HUES48 (cell line): Measurements from ENCODE around the gene DHRS1.

Source experiments
- H3K27ac ChIP-seq: one replicate; pipeline ENCODE4 v1.7.0; 2013; ENCODE audit warnings: low read depth, low read length, inconsistent platforms
- H3K27me3 ChIP-seq: 2 replicates; pipeline ENCODE4 v1.6.1; 2013; ENCODE audit warnings: mild to moderate bottlenecking, low read length; ENCODE audit not compliant: control insufficient read depth, insufficient read depth
- H3K36me3 ChIP-seq: 2 replicates; pipeline ENCODE4 v1.6.1; 2013; ENCODE audit warnings: low read length; ENCODE audit not compliant: control insufficient read depth, insufficient read depth
- H3K4me1 ChIP-seq: 2 replicates; pipeline ENCODE4 v1.6.1; 2013; ENCODE audit warnings: mild to moderate bottlenecking, low read length; ENCODE audit not compliant: control insufficient read depth, insufficient read depth
- H3K4me3 ChIP-seq: 2 replicates; pipeline ENCODE4 v1.5.1; 2013; ENCODE audit warnings: mild to moderate bottlenecking, low read depth, low read length
- H3K9ac ChIP-seq: 2 replicates; pipeline ENCODE4 v1.6.1; 2013; ENCODE audit warnings: mild to moderate bottlenecking, low read depth, low read length, moderate library complexity
- H3K9me3 ChIP-seq: 2 replicates; pipeline ENCODE4 v1.6.1; 2013; ENCODE audit warnings: low read length; ENCODE audit not compliant: control insufficient read depth, insufficient read depth

Gene DHRS1

DNA sequence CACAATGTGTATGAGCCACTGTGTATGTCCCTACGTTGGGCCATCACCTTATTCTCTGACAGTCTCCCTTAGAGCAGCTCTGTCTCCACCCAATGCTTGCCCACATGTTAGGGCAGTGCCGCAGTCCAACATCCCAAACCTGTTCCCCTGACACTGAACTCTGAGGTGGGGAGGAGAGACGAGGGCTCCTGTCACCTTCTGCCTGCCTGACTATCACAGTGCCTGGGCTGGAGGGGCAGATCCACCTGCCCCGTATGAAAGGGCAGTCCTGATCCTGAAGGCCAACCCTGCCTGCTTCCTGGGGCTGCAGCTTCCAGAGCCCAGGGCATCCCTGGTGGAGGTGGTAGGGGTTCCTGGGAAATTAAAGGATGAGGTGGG is 38.8 kb downstream of the DHRS1 start:
- Histone ChIP-seq H3K4me1 (no peaks in the 10 kb centered on the region), H3K4me3 (no peak overlapping the region), H3K9ac (no peak overlapping the region), H3K27me3 (no peaks in the 10 kb centered on the region), H3K9me3 (no peaks in the 10 kb centered on the region), H3K36me3 (no peaks in the 10 kb centered on the region), H3K27ac (no peak overlapping the region)

DNA sequence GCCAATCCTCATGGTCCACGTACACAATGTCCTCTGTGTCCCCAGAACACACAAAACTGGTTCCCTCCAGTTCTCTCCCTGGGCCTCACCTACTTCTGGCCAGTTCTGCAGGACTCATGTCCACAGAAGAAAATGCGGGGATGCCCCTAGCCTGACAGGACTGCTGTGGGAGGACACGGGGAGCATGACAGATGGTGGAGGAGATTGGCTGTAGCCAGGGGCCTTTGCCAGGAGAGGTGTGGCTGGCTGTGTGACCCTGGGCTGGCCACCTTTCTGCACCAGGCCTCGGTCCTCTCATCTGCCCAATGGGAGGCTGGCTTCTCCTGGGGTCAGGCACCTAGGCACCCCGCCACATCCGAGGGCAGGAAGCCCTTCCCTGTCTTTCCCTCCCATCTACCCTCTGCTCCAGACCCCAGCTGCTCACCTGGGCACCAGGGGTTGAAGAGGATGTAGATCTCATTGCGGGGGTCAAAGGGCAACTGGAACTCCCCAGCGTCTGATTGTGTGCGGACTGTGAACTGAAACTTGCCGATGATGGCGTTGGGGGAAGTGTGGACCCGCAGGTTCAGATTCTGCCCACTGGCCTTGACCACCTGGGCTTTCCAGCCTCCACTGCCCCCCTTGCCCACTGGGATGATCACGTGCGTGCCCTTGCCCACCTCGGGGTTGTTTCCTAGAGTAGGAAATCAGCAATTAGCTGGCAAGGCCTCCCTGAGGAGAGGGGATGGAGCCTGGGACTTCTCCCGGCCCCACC is 39.4 kb downstream of the DHRS1 start:
- no peak overlapping the region for H3K4me3 ChIP-seq
- H3K4me1 ChIP-seq: no peaks in the 10 kb centered on the region
- no peaks in the 10 kb centered on the region for H3K36me3 ChIP-seq
- no peak overlapping the region for H3K27ac ChIP-seq
- H3K9ac ChIP-seq: no peak overlapping the region
- H3K9me3 ChIP-seq: no peaks in the 10 kb centered on the region
- H3K27me3 ChIP-seq: no peaks in the 10 kb centered on the region

DNA sequence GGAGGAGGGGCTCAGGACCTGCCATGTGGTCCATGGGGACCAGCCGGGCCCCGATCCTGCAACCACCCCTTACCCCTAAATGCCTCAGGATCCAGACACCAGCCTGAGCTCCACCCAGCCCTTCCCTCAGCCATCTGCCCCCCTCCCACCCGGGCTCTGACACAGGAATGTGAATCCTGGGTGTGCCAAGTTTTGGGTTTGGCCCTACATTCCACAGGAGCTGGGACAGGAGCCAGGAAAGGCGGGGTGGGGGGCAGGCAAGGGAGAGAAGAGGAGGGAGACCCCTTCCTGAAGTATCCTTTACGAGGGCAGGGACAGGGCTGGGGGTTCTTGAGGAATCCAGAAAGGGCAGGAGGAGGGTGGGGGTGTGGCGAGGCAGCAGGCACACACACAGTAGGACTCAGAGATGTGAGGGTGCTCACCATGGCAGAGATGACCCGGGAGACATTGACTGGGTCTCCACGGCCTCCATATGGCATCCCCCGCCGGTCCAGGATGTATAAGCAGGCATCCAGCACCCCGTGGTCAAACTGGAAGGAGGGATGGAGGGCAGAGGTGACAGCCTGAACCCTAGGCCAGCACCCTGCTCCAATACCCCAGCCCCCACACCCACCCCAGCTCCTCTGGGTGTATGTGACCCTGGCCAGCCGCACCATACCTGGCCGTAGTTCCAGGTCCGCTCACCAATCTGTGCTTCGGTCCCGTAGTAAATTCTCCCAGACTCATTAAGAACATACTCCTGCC is 40.1 kb downstream of the DHRS1 start:
- Histone ChIP-seq H3K36me3 (no peaks in the 10 kb centered on the region), H3K4me3 (no peak overlapping the region), H3K9ac (no peak overlapping the region), H3K9me3 (no peaks in the 10 kb centered on the region), H3K27me3 (no peaks in the 10 kb centered on the region), H3K27ac (no peak overlapping the region), H3K4me1 (no peaks in the 10 kb centered on the region)

DNA sequence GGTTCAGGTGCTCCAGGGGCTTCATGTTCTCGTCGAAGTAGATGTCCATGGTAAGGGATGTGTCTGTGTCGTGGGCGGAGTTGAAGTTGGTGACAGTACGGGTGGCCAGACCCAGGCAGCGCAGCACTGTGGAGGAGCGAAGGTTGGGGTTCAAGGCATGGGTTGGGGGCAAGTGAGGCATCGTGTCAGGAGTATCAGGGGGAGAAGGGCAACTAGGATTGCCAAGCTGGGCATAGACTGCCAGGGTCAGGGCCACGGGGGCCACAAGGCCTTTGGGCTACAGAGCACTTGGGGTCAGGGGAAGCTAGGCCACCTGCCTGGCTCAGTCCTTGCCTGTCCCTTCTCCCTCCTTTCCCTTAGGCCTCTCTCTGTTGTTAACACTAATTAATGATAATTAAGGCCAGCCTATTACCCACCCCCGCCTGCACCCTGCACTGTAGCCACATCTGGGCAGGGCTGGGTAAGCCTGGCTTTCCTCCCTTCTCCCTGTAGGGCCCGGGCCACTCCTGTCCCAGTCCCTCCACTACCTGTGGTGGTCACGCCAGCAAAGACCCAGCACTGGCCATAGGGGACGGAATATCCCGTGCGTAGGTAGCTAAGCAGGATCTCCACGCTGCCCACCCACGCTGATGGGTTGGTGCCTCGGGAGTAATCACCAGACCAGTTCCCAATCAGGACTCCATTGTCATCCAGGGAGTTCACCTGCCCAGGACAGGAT is 40.9 kb downstream of the DHRS1 start:
- H3K27me3 ChIP-seq: no peaks in the 10 kb centered on the region
- no peaks in the 10 kb centered on the region for H3K36me3 ChIP-seq
- no peak overlapping the region for H3K4me3 ChIP-seq
- no peaks in the 10 kb centered on the region for H3K4me1 ChIP-seq
- no peak overlapping the region for H3K9ac ChIP-seq
- H3K27ac ChIP-seq: no peak overlapping the region
- no peaks in the 10 kb centered on the region for H3K9me3 ChIP-seq

DNA sequence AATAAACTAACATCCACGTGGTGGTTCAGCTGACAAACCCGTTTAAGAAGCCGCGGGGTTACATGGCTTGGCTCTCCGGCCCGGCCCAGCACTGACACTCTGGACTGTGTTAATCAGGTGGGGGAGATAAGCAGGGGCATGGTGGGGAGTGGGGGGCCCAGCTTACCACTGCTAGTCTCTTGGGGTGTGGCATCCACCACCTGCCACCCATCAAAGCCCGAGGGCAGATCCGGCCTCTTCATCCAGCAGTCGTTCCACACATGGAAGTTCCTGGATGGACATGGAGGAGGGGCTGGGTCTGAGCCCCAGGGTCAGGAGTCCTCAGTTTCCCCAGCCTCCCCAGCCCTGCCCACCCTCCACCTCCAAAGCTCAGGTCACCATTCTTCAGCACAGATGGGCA is 41.5 kb downstream of the DHRS1 start:
- H3K27me3 ChIP-seq: no peaks in the 10 kb centered on the region
- no peaks in the 10 kb centered on the region for H3K36me3 ChIP-seq
- H3K9me3 ChIP-seq: no peaks in the 10 kb centered on the region
- no peak overlapping the region for H3K27ac ChIP-seq
- H3K9ac ChIP-seq: no peak overlapping the region
- H3K4me3 ChIP-seq: no peak overlapping the region
- H3K4me1 ChIP-seq: no peaks in the 10 kb centered on the region

DNA sequence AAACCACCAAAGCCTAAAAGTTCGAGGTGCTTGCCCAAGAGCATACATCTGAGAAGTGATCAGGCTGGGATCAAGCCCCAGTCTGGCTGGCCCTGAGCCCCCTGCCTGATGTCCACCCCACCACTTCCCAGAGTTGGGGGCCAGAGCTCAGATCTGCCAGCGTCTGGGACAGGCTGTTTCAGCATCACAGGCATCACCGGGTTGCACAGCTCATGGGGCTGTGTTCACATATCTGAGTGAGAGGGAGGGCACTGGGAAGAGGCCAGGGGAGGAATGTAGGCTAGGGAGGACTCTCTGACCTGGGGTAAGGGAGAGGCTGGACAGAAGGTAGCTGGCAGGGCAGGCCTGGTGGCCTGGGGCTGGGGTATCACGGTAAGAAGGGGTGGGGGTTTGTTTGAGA is 42.6 kb downstream of the DHRS1 start:
- Histone ChIP-seq H3K4me3 (no peak overlapping the region), H3K27me3 (no peaks in the 10 kb centered on the region), H3K4me1 (no peaks in the 10 kb centered on the region), H3K9ac (no peak overlapping the region), H3K36me3 (no peaks in the 10 kb centered on the region), H3K9me3 (no peaks in the 10 kb centered on the region), H3K27ac (no peak overlapping the region)

DNA sequence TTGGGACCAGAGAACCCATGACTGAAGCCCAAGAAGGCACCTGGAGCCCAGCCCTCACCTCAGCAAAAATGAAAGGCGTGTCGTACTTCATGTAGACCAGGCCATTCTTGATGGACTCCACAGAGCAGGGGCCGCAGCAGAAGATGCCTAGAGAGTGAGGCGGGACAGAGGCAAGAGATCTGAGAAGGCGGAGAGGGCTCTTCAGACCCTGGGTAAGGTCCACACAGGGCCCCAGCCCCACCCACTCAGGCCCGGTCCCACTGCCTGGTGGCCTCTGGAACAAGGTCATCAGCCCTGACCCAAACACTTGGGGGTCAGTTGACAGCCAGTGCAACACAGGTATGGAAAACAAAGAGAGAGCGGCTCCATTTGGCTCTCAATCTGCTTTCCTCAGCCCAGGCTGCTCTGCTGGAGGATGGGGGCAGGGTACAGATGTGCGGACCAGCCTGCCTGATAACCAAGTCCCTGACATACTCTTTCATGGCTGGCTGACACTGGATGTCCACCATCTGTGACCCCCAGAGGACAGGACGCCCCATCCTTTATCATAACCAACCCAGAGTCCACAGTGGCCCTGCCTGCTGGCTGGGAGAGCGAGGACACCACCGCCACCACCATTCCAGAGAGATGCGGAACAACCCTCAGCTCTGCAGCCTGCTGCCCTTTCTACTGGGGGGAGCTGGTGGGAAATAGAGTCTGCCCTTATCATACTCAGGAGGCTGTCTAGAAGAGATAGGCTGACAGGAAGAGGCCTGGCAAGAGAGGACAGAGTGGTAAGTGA is 43.5 kb downstream of the DHRS1 start:
- Histone ChIP-seq H3K9ac (no peak overlapping the region), H3K36me3 (no peaks in the 10 kb centered on the region), H3K9me3 (no peaks in the 10 kb centered on the region), H3K4me3 (no peak overlapping the region), H3K27ac (no peak overlapping the region), H3K27me3 (no peaks in the 10 kb centered on the region), H3K4me1 (no peaks in the 10 kb centered on the region)

DNA sequence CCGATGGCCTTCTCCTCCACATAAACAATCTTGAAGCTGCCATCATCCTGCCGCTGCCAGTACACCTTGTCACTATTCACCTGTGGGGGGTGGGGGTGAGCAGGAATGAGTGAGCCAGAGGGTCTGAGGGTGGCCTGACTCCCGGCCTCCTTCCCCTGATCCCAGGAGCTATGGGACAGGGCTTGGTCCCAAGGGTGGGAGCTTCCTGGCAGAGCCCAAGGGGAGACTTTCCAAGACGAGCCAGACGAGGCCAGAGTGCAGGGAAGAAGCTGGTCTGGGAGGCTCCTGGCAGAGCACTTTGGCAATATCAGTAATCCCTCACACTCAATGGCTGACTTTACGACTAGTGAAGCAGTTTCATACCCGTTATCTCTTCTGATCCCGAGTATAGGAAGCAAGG is 44.1 kb downstream of the DHRS1 start:
- no peak overlapping the region for H3K27ac ChIP-seq
- no peak overlapping the region for H3K9ac ChIP-seq
- no peaks in the 10 kb centered on the region for H3K9me3 ChIP-seq
- H3K4me3 ChIP-seq: no peak overlapping the region
- no peaks in the 10 kb centered on the region for H3K4me1 ChIP-seq
- H3K27me3 ChIP-seq: no peaks in the 10 kb centered on the region
- no peaks in the 10 kb centered on the region for H3K36me3 ChIP-seq

DNA sequence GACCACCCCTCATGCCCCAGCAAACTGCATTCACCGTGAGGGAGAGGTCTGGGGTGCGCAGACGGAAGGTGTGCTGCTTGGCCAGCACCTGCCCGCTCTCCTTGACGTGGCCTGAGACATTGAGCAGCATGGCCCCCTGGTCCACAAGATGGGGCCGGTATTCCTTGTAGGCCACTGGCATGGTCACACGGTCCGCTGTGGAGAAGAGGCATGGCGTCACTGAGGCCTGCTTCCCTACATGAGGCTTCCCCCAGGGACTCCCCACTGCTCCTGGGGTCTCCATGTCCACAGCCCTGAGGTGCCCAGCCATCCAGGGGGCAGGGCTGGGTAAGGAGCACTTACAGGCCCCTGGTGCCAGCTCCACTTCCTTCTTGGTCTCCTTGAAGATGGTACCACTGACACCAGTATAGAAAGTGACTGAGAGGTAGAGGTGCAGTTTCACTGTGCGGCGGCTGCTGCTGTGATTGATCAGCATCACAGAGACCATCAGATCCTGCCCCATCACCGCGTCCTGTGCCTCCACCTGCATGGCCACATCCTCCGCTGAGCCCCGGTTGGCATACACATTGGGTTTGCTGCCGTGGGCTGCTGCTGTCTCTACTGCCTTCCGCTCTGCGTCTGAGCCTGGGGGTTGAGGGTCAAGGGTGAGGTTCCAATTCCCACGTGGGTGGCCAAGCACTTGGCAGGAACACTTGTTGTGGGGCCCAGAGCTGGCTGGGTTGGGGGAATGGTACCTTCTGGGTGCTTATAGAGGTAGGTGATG is 44.8 kb downstream of the DHRS1 start:
- Histone ChIP-seq H3K4me3 (no peak overlapping the region), H3K4me1 (no peaks in the 10 kb centered on the region), H3K9ac (no peak overlapping the region; the same call in 1 of the 2 replicates), H3K27ac (no peak overlapping the region), H3K36me3 (no peaks in the 10 kb centered on the region), H3K27me3 (no peaks in the 10 kb centered on the region), H3K9me3 (no peaks in the 10 kb centered on the region)

DNA sequence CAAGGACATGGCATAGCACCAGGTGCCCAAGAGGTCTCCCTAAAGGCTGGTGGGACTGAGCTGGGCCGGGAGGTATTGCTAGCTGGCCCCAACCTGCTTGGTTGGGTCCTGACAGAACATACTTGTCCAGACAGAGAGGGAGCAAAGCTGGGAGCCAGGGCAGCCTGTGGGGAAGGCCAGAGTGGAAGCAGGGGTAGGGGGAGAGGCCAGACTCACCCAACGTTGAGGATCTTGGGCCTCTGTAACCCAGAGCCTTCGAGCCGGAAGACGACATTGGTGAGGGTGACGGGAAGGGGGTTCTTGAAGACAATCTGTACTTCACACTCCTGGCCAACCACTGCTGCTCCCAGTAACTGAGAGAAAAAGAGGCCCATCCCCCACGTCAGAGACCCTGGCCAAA is 45.6 kb downstream of the DHRS1 start:
- no peak overlapping the region for H3K27ac ChIP-seq
- no peaks in the 10 kb centered on the region for H3K9me3 ChIP-seq
- no peaks in the 10 kb centered on the region for H3K36me3 ChIP-seq
- no peak overlapping the region for H3K9ac ChIP-seq
- H3K4me3 ChIP-seq: no peak overlapping the region
- H3K27me3 ChIP-seq: no peaks in the 10 kb centered on the region
- no peaks in the 10 kb centered on the region for H3K4me1 ChIP-seq
